ENCODE measurements around the gene SPATC1L. TPM values are rescaled to one million over a fixed set of nuclear protein-coding genes. Genes with fewer than 3 reads are reported as not detected.

SPATC1L gene
- total and polyA plus RNA-seq, 2 of the 8 experiments (the other 6 are each of a cell fraction or from before 2014, with no cell fraction given) = 24.9 to 50.0 TPM

DNA sequence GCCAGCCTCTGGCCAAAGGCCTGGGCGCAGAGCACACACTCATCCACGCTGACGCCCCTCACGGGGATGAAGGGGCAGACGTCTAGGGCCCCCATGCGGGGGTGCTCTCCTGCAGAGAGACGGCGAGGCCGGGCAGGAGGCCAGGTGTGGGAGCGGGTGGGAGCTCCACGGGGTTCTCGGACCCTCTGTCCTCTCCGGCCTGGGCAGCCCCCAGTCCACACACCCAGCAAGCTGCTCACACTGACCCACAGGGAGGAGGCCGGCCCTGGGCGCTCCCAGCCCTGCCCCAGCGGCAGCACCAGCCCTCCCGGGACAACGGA, 31.4 kb downstream of the SPATC1L start:
- H3K23me2 ChIP-seq (ENCODE audit: low read depth, low read length) = no peaks in the 10 kb centered on the region
- no peak overlapping the region for H3K9ac ChIP-seq (replicated peaks in 1 of 4; ENCODE audit: extremely low read depth in 1 of 4, low read depth in 3 of 4, low read length in 3 of 4)
- H3K14ac ChIP-seq (ENCODE audit: insufficient read length) = no peak overlapping the region
- H3K4me2 ChIP-seq (ENCODE audit: insufficient read depth in 1 of 2, low read depth in 2 of 2, low read length in 2 of 2) = peak overlapping the region; percentile 2 to 50; a peak in 2 of 4 replicates
- H2AFZ ChIP-seq (ENCODE audit: low read length) = no peak overlapping the region
- no peak overlapping the region for H2AK5ac ChIP-seq (ENCODE audit: low read depth, low read length)
- H3K4me1 ChIP-seq (replicated peaks in 1 of 4; ENCODE audit: control insufficient read depth in 3 of 4, insufficient read depth in 4 of 4, low read length in 3 of 4) = peaks cover 0 to 24% (median 15%) of the 10 kb centered on the region in 4 experiments; a peak in 5 of 7 replicates
- H4K91ac ChIP-seq (replicated peaks; ENCODE audit: insufficient read length, low read length) = no peak overlapping the region
- no peaks in the 10 kb centered on the region for H3K79me2 ChIP-seq (ENCODE audit: control insufficient read depth in 1 of 2, insufficient read depth in 2 of 2, low read length in 2 of 2)
- peaks cover 0 to 4% of the 10 kb centered on the region in 2 experiments for H4K20me1 ChIP-seq (replicated peaks in 1 of 2; ENCODE audit: control insufficient read depth in 1 of 2, insufficient read depth in 2 of 2, low read length in 2 of 2)
- H4K5ac ChIP-seq (ENCODE audit: insufficient read length, low read depth, low read length) = no peak overlapping the region
- 71% methylated on average over 17 of the region's 18 CpGs; no CpG with 5 or more reads in 1 of the 2 experiments for WGBS, 2 experiments (ENCODE audit: extremely low coverage in 1 of 2, insufficient coverage in 1 of 2, insufficient read length in 1 of 2, insufficient replicate concordance in 2 of 2, low coverage in 1 of 2, low lambda C conversion rate in 2 of 2, missing lambda C conversion rate in 1 of 2)
- H3K4me3 ChIP-seq (ENCODE audit: extremely low read depth in 1 of 4, insufficient read depth in 2 of 4, low read depth in 3 of 4, low read length in 4 of 4) = no peak overlapping the region; a peak in 1 of 8 replicates
- H3K23ac ChIP-seq (ENCODE audit: insufficient read length) = no peak overlapping the region
- H3K27ac ChIP-seq (ENCODE audit: low read depth, low read length) = no peak overlapping the region; the same call in 1 of the 2 replicates
- no peak for FAIRE-seq
- ChIA-PET CTCF (ENCODE audit: partially characterized antibody) (interaction anchor here (0.8 to 3.3 kb wide), 29 partner anchors 9 to 547 kb away, joined by 3 to 39 read pairs (median 4); no protein-coding TSS in a partner anchor), POLR2A (ENCODE audit: partially characterized antibody) (interaction anchor here (3.5 kb wide), 1 partner anchor 11 kb away, joined by 12 read pairs; no protein-coding TSS in a partner anchor)
- H2BK5ac ChIP-seq (ENCODE audit: low read depth, low read length) = peak overlapping the region; percentile 87; the same call in 1 of the 2 replicates
- H2BK120ac ChIP-seq (replicated peaks; ENCODE audit: low read depth, low read length) = no peak overlapping the region
- 0 out of 2 replicates have a peak overlapping the region, but pooled peaks have one; percentile 90 for H2BK12ac ChIP-seq (ENCODE audit: low read depth, low read length)
- H3K56ac ChIP-seq (replicated peaks; ENCODE audit: insufficient read length, low read depth, low read length) = no peak overlapping the region
- no peaks in the 10 kb centered on the region for H3K9me3 ChIP-seq (ENCODE audit: insufficient read depth in 2 of 2, low read depth in 1 of 2, low read length in 1 of 2)
- H3K27me3 ChIP-seq (replicated peaks in 1 of 4; ENCODE audit: control insufficient read depth in 3 of 4, extremely low read depth in 1 of 4, insufficient read depth in 3 of 4, low read length in 3 of 4) = no peaks in the 10 kb centered on the region
- H3K4ac ChIP-seq (replicated peaks; ENCODE audit: insufficient read length, low read depth, low read length) = no peak overlapping the region
- H4K8ac ChIP-seq (ENCODE audit: extremely low read depth, insufficient read depth, low read length) = peak overlapping the region; percentile 86
- H2BK20ac ChIP-seq (ENCODE audit: low read length) = no peak overlapping the region
- no peak for DNase-seq (ENCODE audit: low read depth in 1 of 2, low spot score in 2 of 2)
- no peak overlapping the region for H2BK15ac ChIP-seq (ENCODE audit: low read length)
- H3K79me1 ChIP-seq (ENCODE audit: low read depth, low read length) = no peaks in the 10 kb centered on the region
- H3K36me3 ChIP-seq (ENCODE audit: control insufficient read depth in 2 of 4, insufficient read depth in 4 of 4, low read length in 3 of 4) = peaks cover 0 to 4% (median 0%) of the 10 kb centered on the region in 4 experiments; a peak in 1 of 8 replicates
- H3K18ac ChIP-seq (ENCODE audit: extremely low read depth, low read length) = peak overlapping the region; percentile 71; the same call in 1 of the 2 replicates
- TF ChIP-seq SRF (IDR thresholded peaks at IDR 0.05; ENCODE audit: low read depth, low read length) (no peak), HDAC6 (IDR thresholded peaks at IDR 0.05; ENCODE audit: low read depth, low read length) (no peak), SP1 (IDR thresholded peaks at IDR 0.05; ENCODE audit: low read depth, low read length) (no peak), MAFK (IDR thresholded peaks at IDR 0.05; ENCODE audit: low read depth, low read length) (no peak), BCL11A (IDR thresholded peaks at IDR 0.05; ENCODE audit: low read depth in 2 of 2, low read length in 2 of 2) (no peak), GABPA (IDR thresholded peaks at IDR 0.05; ENCODE audit: borderline replicate concordance, insufficient read depth, low read length) (no peak), RBBP5 (IDR thresholded peaks at IDR 0.05; ENCODE audit: borderline replicate concordance, low read depth, low read length) (no peak), KDM5A (IDR thresholded peaks at IDR 0.05; ENCODE audit: low read length) (no peak), CHD1 (IDR thresholded peaks at IDR 0.05; ENCODE audit: low read depth, low read length) (no peak), CREB1 (IDR thresholded peaks at IDR 0.05) (no peak), POU5F1 (IDR thresholded peaks at IDR 0.05; ENCODE audit: low read depth, low read length) (no peak), RAD21 (IDR thresholded peaks at IDR 0.05 in 1 of 2, conservative IDR thresholded peaks at IDR 0.05 in 1 of 2; ENCODE audit: low read depth in 2 of 2, low read length in 2 of 2) (no peak), POLR2AphosphoS5 (IDR thresholded peaks at IDR 0.05; ENCODE audit: low read depth, low read length) (no peak), BRCA1 (IDR thresholded peaks at IDR 0.05; ENCODE audit: low read depth, low read length) (no peak), SP4 (IDR thresholded peaks at IDR 0.05; ENCODE audit: low read length) (no peak)
